Naive thymus-derived CD4-positive, alpha-beta T cell (primary cell): ENCODE data around the gene USH1G. TPM values are rescaled to one million over a fixed set of nuclear protein-coding genes. Genes with fewer than 3 reads are reported as not detected.

Experiments
- ATAC-seq: fragments of 150-1000 bp; cut with Tn5 transposase; 2 replicates; pipeline ENCODE4 v1.10.0; 2021; ENCODE audit warnings: mild to moderate bottlenecking, moderate library complexity
- CTCF ChIA-PET: fragments of 350-600 bp; sonication (Branson Sonifier 250); formaldehyde crosslinking; loops from one replicate; lab custom pipeline; 2021; ENCODE audit warnings: antibody characterized with exemption; lab: Charles Lee
- POLR2A ChIA-PET: fragments of 350-600 bp; sonication (Branson Sonifier 250); formaldehyde crosslinking; loops from one replicate; lab custom pipeline; 2021; ENCODE audit warnings: antibody characterized with exemption, inconsistent platforms; lab: Charles Lee
- DNase-seq, 9 donors: peaks; one replicate each; pipeline versions ENCODE4 v3.0.0 to v3.0.0-alpha.2; 2020 to 2022; ENCODE audit warnings: mixed read lengths in 1 of 9
- H3K27ac ChIP-seq: one replicate; pipeline ENCODE4 v1.7.0; 2013; ENCODE audit warnings: mild to moderate bottlenecking, low read depth, low read length, moderate library complexity
- H3K27me3 ChIP-seq, 2 donors: one replicate each; pipeline ENCODE4 v1.7.0; 2013; ENCODE audit warnings: low read length in 2 of 2, mild to moderate bottlenecking in 2 of 2, moderate library complexity in 2 of 2; ENCODE audit not compliant: control insufficient read depth in 2 of 2, insufficient read depth in 2 of 2
- H3K36me3 ChIP-seq, 3 experiments: 1 replicate in 2 of 3; 2 replicates in 1 of 3; pipeline ENCODE4 v1.7.0; 2013; ENCODE audit warnings: low read length in 3 of 3, mild to moderate bottlenecking in 3 of 3, moderate library complexity in 1 of 3; ENCODE audit not compliant: insufficient read depth in 3 of 3, control insufficient read depth in 2 of 3
- H3K4me1 ChIP-seq, 2 donors: one replicate each; pipeline ENCODE4 v1.7.0; 2013; ENCODE audit warnings: low read length in 2 of 2, mild to moderate bottlenecking in 2 of 2, moderate library complexity in 1 of 2; ENCODE audit not compliant: control insufficient read depth in 2 of 2, insufficient read depth in 2 of 2
- H3K4me3 ChIP-seq: 2 replicates; pipeline ENCODE4 v1.7.0; 2013; ENCODE audit warnings: mild to moderate bottlenecking, low read length
- H3K9me3 ChIP-seq, 3 experiments: 1 replicate in 2 of 3; 2 replicates in 1 of 3; pipeline ENCODE4 v1.7.0; 2013; ENCODE audit warnings: low read length in 3 of 3; ENCODE audit not compliant: control insufficient read depth in 2 of 3
- H3K27ac Mint-ChIP-seq, 9 donors: one replicate each; pipeline ENCODE4 v1.8.0; 2020 to 2022; ENCODE audit warnings: mixed read lengths in 9 of 9, mild to moderate bottlenecking in 8 of 9, moderate library complexity in 5 of 9, inconsistent platforms in 2 of 9
- H3K27me3 Mint-ChIP-seq, 5 donors: one replicate each; pipeline ENCODE4 v1.8.0; 2021 to 2022; ENCODE audit warnings: mixed read lengths in 5 of 5, mild to moderate bottlenecking in 1 of 5
- H3K36me3 Mint-ChIP-seq, 5 donors: one replicate each; pipeline ENCODE4 v1.8.0; 2020 to 2022; ENCODE audit warnings: mixed read lengths in 5 of 5, mild to moderate bottlenecking in 3 of 5, inconsistent platforms in 1 of 5
- H3K4me1 Mint-ChIP-seq, 7 donors: one replicate each; pipeline ENCODE4 v1.8.0; 2020 to 2022; ENCODE audit warnings: mixed read lengths in 7 of 7, mild to moderate bottlenecking in 3 of 7, inconsistent platforms in 1 of 7
- H3K4me3 Mint-ChIP-seq, 10 donors: one replicate each; pipeline ENCODE4 v1.8.0; 2020 to 2022; ENCODE audit warnings: mild to moderate bottlenecking in 10 of 10, mixed read lengths in 10 of 10, moderate library complexity in 6 of 10, inconsistent platforms in 2 of 10
- H3K9me3 Mint-ChIP-seq, 11 donors: one replicate each; pipeline ENCODE4 v1.8.0; 2020 to 2022; ENCODE audit warnings: mixed read lengths in 11 of 11, mild to moderate bottlenecking in 4 of 11, inconsistent platforms in 1 of 11, moderate library complexity in 1 of 11
- intact Hi-C, 2 donors: fragments of 100-400 bp; cut with micrococcal nuclease; formaldehyde crosslinking; loops; one replicate each; pipeline ENCODE4 v1.15.1; 2023
- polyA plus RNA-seq, 2 donors: library from polyadenylated mRNA; unstranded; fragments of 300-500 nt; fragmentation: Illumina TruSeq; gene quantifications; one replicate each; pipeline ENCODE4 v1.2.3, GENCODE V29; 2021
- total RNA-seq, 6 experiments: library from RNA in 5 of 6; stranded (reverse) in 5 of 6; gene quantifications; 1 replicate in 5 of 6; 2 replicates in 1 of 6; pipeline ENCODE4 v1.2.3 and lab custom pipeline; 2021 to 2026

The USH1G gene
- total and polyA plus RNA-seq, 7 experiments from 2014 or later, result not detected

DNA sequence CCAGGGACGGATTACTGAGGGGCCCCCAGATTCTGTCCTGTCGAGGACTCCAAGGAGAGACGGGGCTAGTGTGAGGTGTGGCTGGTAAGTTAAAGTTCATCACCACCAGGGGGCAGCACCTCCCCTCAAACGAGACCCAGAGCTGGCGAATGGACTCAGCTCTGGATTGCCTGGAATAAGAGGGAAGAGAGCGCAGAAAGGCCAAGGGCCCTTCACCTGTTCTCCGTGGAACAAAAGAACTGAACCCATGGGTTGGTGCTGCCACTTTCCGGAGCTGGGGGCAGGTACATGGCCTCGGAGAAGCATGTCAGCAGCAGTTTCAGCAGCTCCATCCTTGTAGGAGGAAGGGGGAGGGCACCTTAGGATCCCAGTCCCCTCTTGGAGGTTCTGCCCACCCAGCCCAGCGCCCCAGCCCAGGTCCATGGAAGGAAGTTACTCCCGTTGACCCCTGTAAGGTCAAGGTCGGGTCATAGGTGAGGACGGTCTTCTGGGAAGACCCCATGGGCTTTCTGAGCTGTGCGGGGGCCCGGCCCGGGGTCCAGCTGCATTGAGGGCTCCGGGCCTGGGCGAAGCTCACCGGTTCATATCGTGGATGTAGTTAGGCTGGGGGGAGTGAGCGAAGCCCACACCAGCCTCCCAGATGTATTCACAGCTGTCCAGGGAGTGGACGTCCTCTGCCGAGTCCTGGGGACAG is 38.7 kb upstream of the USH1G start:
- intact Hi-C loops, result loop anchor here (1.0 to 5.0 kb wide), 15 partner anchors 20 to 450 kb away; partner anchors contain the start of genes CDR2L (in 2 of the 2) and MRPL58 (in 1 of the 2)
- CTCF ChIA-PET, result interaction anchor here (0.7 to 3.5 kb wide), 36 partner anchors 7 to 328 kb away, joined by 3 to 53 read pairs (median 5); partner anchors contain the start of genes CDR2L, FDXR, MRPL58 and NT5C
- peak overlapping the region in 2 of 10 donors; percentile 14 to 33 for H3K4me3 Mint-ChIP-seq

DNA sequence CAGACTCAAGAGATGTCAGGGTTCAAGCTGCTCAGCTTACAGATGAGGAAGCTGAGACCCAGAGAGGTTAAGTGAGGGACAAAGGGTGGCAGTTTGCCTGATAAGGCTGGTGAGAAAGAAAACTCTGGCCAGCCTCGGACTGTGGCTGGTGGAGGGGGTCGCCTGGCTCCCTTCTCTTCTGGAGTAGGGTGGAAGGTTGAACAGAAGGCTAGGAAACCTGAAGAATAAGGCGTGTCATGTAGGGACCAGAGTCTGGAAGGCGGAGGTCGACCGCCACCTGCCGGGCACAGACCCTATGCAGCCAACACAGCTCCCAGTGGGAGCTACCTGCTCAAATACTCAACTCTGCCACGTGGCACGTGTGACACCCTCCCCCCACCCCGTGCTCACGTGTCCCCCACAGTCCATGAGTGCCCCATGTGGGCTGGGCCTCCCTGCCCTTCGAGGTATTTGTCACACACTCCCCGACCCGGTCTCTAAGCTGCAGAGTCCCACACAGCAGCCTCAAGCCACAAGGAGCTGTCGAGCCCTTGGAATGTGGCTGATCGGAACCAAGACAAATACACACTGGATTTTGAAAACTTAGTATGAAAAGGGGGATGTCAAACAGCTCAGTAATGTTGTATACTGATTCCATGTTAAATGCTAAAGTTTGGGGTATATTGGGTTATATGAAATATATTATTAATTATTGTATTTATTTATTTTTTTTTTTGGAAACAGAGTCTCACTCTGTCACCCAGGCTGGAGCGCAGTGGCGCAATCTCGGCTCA is 37.7 kb upstream of the USH1G start:
- H3K9me3 ChIP-seq, result no peaks in the 10 kb centered on the region
- no peak overlapping the region for H3K4me3 Mint-ChIP-seq
- H3K4me3 ChIP-seq, result no peak overlapping the region
- peaks cover 0 to 6% (median 0%) of the 10 kb centered on the region in 5 donors for H3K27me3 Mint-ChIP-seq
- ChIA-PET CTCF (interaction anchor here (0.7 to 3.5 kb wide), 33 partner anchors 8 to 329 kb away, joined by 3 to 53 read pairs (median 5); partner anchors contain the start of genes CDR2L, FDXR, MRPL58 and NT5C), POLR2A (interaction anchor here (0.6 to 2.6 kb wide), 9 partner anchors 12 to 310 kb away, joined by 3 to 9 read pairs (median 3); partner anchors contain the start of genes HID1 and MIF4GD)
- H3K27me3 ChIP-seq, result no peaks in the 10 kb centered on the region
- H3K27ac Mint-ChIP-seq, result peak overlapping the region in 1 of 9 donors; percentile 46
- peaks cover 0 to 4% of the 10 kb centered on the region in 2 donors for H3K4me1 ChIP-seq
- H3K36me3 ChIP-seq, result no peaks in the 10 kb centered on the region
- peaks cover 0 to 8% (median 5%) of the 10 kb centered on the region in 7 donors for H3K4me1 Mint-ChIP-seq
- no peak overlapping the region for H3K27ac ChIP-seq
- peak; percentile 63 for ATAC-seq
- DNase-seq, result peak in 5 of 9 donors; percentile 23 to 35 (median 28)
- H3K9me3 Mint-ChIP-seq, result no peaks in the 10 kb centered on the region
- intact Hi-C loops, result loop anchor here (1.0 to 5.0 kb wide), 15 partner anchors 22 to 452 kb away; partner anchors contain the start of genes CDR2L (in 2 of the 2) and MRPL58 (in 1 of the 2)
- H3K36me3 Mint-ChIP-seq, result no peaks in the 10 kb centered on the region

More for the DNA sequence above, 38.7 kb upstream of the USH1G start:
- DNase-seq (peak; percentile 69 to 88 (median 78)), ATAC-seq (peak; percentile 80)
- Mint-ChIP-seq H3K9me3 (no peaks in the 10 kb centered on the region), H3K36me3 (no peaks in the 10 kb centered on the region), H3K27ac (no peak overlapping the region), H3K27me3 (peaks cover 0 to 3% (median 0%) of the 10 kb centered on the region in 5 donors), H3K4me1 (peaks cover 0 to 8% (median 5%) of the 10 kb centered on the region in 7 donors)
- POLR2A ChIA-PET, result interaction anchor here (0.6 to 2.6 kb wide), 8 partner anchors 11 to 309 kb away, joined by 3 to 9 read pairs (median 3); partner anchors contain the start of genes HID1 and MIF4GD
- no peaks in the 10 kb centered on the region for H3K27me3 ChIP-seq
- H3K36me3 ChIP-seq, result no peaks in the 10 kb centered on the region
- H3K27ac ChIP-seq, result no peak overlapping the region
- H3K4me1 ChIP-seq, result peaks cover 0 to 4% of the 10 kb centered on the region in 2 donors
- no peaks in the 10 kb centered on the region for H3K9me3 ChIP-seq
- H3K4me3 ChIP-seq, result no peak overlapping the region

DNA sequence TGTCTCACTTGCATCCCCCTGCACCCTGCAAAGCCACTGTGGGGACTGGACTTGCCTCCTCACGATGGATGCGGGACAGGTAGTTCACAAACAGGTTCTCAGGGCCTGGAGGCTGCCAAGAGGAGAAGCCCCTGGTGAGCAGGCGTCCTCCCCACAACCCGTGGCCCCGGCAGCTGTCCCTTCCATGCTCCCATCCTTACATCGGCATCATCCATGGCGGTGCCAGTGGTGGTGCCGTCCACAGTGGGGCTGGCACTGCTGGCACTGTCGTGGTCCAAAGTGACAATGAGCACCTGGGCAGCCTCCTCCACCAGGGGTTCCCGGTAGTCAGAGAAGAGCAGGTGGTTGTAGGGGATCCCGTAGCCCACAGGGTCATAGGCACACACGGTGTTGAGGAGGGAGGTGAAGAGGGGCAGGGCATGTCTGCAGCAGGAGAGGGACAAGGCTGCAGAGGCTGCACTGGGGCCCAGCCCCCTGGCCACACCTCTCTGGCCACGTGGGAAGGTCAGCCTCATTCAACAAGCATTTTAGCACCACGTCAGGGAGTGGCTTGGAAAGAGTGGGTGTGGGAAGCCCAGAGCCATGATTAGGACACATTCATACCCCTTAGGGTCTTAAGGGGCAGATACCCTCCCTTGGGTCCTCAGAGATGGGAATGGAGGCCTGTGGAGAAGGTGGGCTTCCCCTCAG is 36.9 kb upstream of the USH1G start:
- Mint-ChIP-seq H3K27ac (peak overlapping the region in 1 of 9 donors; percentile 46), H3K4me3 (no peak overlapping the region), H3K9me3 (no peaks in the 10 kb centered on the region), H3K27me3 (peaks cover 0 to 6% (median 0%) of the 10 kb centered on the region in 5 donors), H3K36me3 (peaks cover 0 to under 1% (median 0%) of the 10 kb centered on the region in 5 donors), H3K4me1 (peaks cover 0 to 8% (median 5%) of the 10 kb centered on the region in 7 donors)
- ChIA-PET POLR2A (interaction anchor here (0.6 to 2.6 kb wide), 3 partner anchors 14 to 154 kb away, joined by 3 to 9 read pairs (median 4); no protein-coding TSS in a partner anchor), CTCF (interaction anchor here (0.5 to 3.5 kb wide), 16 partner anchors 8 to 303 kb away, joined by 3 to 53 read pairs (median 9); partner anchors contain the start of genes CDR2L and MRPL58)
- ATAC-seq (no peak), DNase-seq (no peak)
- Histone ChIP-seq H3K4me3 (no peak overlapping the region), H3K27ac (no peak overlapping the region), H3K27me3 (no peaks in the 10 kb centered on the region), H3K4me1 (peaks cover 0 to 4% of the 10 kb centered on the region in 2 donors), H3K9me3 (no peaks in the 10 kb centered on the region), H3K36me3 (no peaks in the 10 kb centered on the region)
- intact Hi-C loops, result loop anchor here (2.0 to 5.0 kb wide), 6 partner anchors 27 to 303 kb away; partner anchors contain the start of gene CDR2L (in 1 of the 2)

DNA sequence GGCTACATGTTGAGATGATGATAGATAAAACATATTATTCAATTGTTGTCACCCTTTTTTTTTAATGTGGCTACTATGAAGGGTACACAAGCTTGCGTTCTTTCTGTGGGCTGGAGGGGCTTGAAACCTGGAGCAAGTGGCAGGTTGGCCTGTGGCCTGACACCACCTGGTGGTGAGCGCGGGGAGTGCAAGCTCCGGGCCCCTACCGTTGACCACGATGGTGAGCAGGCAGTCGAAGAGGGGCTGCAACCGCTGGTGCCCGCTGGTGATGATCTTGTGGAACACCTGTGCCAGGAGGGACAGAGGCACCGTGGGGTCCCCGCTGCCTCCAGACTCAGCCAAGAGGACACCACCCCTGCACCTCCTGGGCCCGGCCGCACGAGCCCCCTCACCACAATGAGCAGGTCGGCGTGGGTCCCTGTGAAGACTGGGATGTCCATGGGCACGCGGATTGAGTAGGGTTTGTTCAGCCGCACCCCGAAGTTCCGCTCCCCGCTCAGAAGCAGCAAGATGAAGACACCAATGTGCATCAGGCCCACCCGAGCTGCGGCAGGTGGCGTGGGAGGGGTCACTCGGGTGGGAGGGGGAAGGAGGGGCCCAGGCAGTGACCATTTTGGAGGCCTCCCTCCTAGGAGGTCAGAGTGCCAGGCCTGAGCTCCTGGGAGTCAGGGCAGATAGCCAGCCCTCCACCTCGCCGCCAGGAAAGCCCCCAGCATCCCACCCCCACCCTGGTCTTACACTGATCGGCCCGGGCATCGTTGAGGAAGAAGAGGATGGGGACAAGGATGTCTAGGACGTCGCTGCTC is 35.1 kb upstream of the USH1G start:
- Mint-ChIP-seq H3K36me3 (peaks cover 0 to 4% (median 0%) of the 10 kb centered on the region in 5 donors), H3K27ac (no peak overlapping the region), H3K9me3 (no peaks in the 10 kb centered on the region), H3K4me1 (peaks cover 0 to 8% (median 4%) of the 10 kb centered on the region in 7 donors), H3K4me3 (no peak overlapping the region), H3K27me3 (peaks cover 0 to 6% (median 0%) of the 10 kb centered on the region in 5 donors)
- Histone ChIP-seq H3K27ac (no peak overlapping the region), H3K9me3 (no peaks in the 10 kb centered on the region), H3K36me3 (no peaks in the 10 kb centered on the region), H3K4me1 (peaks cover 0 to 4% of the 10 kb centered on the region in 2 donors), H3K27me3 (no peaks in the 10 kb centered on the region), H3K4me3 (no peak overlapping the region)
- CTCF ChIA-PET, result interaction anchor here (0.5 to 2.0 kb wide), 12 partner anchors 12 to 788 kb away, joined by 3 to 11 read pairs (median 4); partner anchors contain the start of genes OTOP2 and USH1G
- intact Hi-C loops, result loop anchor here (1.0 to 5.0 kb wide), 5 partner anchors 35 to 301 kb away; partner anchors contain the start of gene USH1G (in 2 of the 2)
- POLR2A ChIA-PET, result interaction anchor here (0.6 to 1.1 kb wide), 3 partner anchors 16 to 154 kb away, joined by 3 to 4 read pairs (median 3); no protein-coding TSS in a partner anchor
- DNase-seq (peak; percentile 54 to 85 (median 70)), ATAC-seq (peak; percentile 76)

- Histone ChIP-seq H3K27ac (no peak overlapping the region), H3K9me3 (no peaks in the 10 kb centered on the region), H3K36me3 (no peaks in the 10 kb centered on the region), H3K4me1 (no peaks in the 10 kb centered on the region), H3K4me3 (no peak overlapping the region), H3K27me3 (no peaks in the 10 kb centered on the region)
- Mint-ChIP-seq H3K4me1 (peaks cover 0 to 5% (median 0%) of the 10 kb centered on the region in 7 donors), H3K4me3 (no peak overlapping the region), H3K9me3 (no peaks in the 10 kb centered on the region), H3K27me3 (peaks cover 0 to 6% (median 0%) of the 10 kb centered on the region in 5 donors), H3K27ac (no peak overlapping the region), H3K36me3 (peaks cover 0 to 4% (median 0%) of the 10 kb centered on the region in 5 donors)
- no peak for DNase-seq
- intact Hi-C loops, result loop anchor here (5.0 kb wide), 2 partner anchors 164 to 214 kb away; no protein-coding TSS in a partner anchor
- ChIA-PET POLR2A (no interaction called here), CTCF (interaction anchor here (1.6 to 1.7 kb wide), 2 partner anchors 165 to 247 kb away, joined by 3 to 6 read pairs; no protein-coding TSS in a partner anchor)
- ATAC-seq, result no peak
These were observed 33.0 kb upstream of the USH1G start for GRCh38 chr17:74956093-74956492.
